Endothelial cell of umbilical vein (primary cell): ENCODE measurements around the gene APEH.
"Not testable (repeated sequence)": the region's sequence is repeated elsewhere in the genome, so short reads cannot be mapped to it uniquely, and the experiment has no call there.

Source experiments
- POLR2AphosphoS5 ChIP-seq: IDR thresholded peaks from 2 replicates; pipeline ENCODE4 v1.6.1; 2012; ENCODE audit warnings: low read depth, mild to moderate bottlenecking, control low read depth, low read length, moderate library complexity; ENCODE audit not compliant: insufficient read depth
- TF ChIP-seq, protein P1 (sequence below), 2 donors: IDR thresholded peaks; 1 replicate in 1 of 2; 2 replicates in 1 of 2; pipeline ENCODE4 v1.5.1; 2011; ENCODE audit warnings: low read length in 2 of 2, mild to moderate bottlenecking in 2 of 2, moderate library complexity in 2 of 2, control low read depth in 1 of 2, inconsistent platforms in 1 of 2, low read depth in 1 of 2; ENCODE audit not compliant: insufficient read depth in 1 of 2; ENCODE audit errors: extremely low read depth in 1 of 2

DNA sequence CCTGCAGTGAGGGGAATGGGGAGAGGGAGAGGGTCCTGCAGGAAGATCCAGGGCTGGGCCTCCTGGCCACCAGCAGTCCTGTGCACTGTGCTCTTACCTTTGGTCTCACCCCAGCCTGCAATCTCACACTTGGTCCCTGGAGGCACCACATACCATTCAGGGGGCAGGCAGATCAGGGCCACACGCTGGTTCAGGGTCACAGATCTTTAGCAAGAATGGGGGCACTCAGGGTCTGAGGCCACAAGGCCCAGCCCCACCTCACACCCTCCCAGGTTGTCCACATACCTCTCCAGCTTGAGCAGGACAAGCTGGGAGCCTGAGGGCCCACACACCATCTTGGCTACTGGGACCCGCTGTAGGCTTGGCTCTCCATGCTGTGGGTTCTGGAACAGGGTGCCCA lies 10.3 kb downstream of the APEH start:
- TF ChIP-seq, protein P1, sequence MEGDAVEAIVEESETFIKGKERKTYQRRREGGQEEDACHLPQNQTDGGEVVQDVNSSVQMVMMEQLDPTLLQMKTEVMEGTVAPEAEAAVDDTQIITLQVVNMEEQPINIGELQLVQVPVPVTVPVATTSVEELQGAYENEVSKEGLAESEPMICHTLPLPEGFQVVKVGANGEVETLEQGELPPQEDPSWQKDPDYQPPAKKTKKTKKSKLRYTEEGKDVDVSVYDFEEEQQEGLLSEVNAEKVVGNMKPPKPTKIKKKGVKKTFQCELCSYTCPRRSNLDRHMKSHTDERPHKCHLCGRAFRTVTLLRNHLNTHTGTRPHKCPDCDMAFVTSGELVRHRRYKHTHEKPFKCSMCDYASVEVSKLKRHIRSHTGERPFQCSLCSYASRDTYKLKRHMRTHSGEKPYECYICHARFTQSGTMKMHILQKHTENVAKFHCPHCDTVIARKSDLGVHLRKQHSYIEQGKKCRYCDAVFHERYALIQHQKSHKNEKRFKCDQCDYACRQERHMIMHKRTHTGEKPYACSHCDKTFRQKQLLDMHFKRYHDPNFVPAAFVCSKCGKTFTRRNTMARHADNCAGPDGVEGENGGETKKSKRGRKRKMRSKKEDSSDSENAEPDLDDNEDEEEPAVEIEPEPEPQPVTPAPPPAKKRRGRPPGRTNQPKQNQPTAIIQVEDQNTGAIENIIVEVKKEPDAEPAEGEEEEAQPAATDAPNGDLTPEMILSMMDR (IDR thresholded peaks at IDR 0.05; ENCODE audit: extremely low read depth in 1 of 2, insufficient read depth in 1 of 2, low read depth in 1 of 2, low read length in 2 of 2): not testable (repeated sequence)
- TF ChIP-seq POLR2AphosphoS5: not testable (repeated sequence)
